D721Med (cell line): ENCODE results near the gene ORC2.
A peak's percentile ranks its signal among the peaks of the same experiment; 100 is the strongest.
"Not testable (repeated sequence)": the region's sequence is repeated elsewhere in the genome, so short reads cannot be mapped to it uniquely, and the experiment has no call there.

Source experiments
- DNase-seq: peaks from one replicate; pipeline ENCODE4 v3.0.0; 2011; ENCODE audit warnings: low spot score; ENCODE audit not compliant: insufficient read length
- FAIRE-seq: peaks from 2 replicates; lab custom pipeline; 2011; peaks lifted over from hg19 to GRCh38; lab: Jason Lieb, UNC
- CTCF ChIP-seq: IDR thresholded peaks from 2 replicates; pipeline ENCODE4 v1.5.1; 2012; ENCODE audit warnings: mild to moderate bottlenecking, control low read depth; ENCODE audit not compliant: insufficient read depth; ENCODE audit errors: missing control alignments

The ORC2 gene

DNA sequence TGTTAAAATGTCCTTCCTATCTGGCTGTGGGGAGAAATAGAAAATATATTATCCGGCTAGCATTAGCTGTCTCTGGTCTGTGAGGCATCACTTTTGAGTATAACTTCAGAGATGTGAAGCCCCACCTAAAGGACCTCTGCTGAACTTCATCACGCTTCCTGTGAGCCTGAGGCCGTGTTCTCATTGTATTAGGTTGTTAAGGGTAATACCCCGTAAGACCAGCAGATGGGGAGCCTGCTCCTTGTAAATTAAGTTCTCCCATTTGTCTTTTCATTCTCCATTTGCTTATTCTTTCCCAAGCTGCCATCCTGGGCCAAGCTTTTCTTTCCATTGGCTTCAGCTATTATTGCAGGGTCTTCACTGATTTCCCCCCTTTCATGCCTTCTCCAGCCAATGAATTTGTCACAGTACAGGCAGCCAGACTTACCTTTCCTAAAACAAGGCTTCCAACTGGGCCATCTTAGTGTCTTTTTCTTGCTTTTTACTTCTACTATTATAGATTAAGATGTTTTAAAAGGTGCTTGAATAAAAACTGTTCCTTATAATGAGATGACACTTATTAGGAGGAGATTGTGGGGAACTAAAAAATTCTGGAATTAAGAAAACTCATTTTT, 61.9 kb downstream of the ORC2 start:
- peak; percentile 75 for TF ChIP-seq CTCF
- FAIRE-seq = peak; percentile 29

DNA sequence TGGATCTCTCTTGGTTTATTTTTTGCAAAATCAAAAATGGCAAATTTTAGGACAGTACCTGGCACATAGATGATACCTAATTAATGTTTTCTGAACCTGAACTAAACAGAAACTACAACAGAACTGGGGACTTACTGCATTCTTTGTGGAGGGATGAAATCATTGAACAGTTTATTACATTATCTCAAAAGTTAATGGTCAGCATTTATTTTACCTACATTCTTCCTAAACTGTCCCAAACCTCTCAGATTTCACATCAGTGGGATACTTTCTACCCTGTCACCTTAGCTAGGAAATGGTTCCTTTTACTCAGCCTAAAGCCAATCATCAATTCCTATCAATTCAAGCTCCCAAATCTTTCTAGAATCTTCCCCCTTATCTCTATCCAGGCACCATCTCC, 64.0 kb downstream of the ORC2 start:
- TF ChIP-seq CTCF = no peak
- DNase-seq = no peak
- FAIRE-seq = no peak

More for the DNA sequence above, 61.9 kb downstream of the ORC2 start:
- peak; percentile 38 for DNase-seq

DNA sequence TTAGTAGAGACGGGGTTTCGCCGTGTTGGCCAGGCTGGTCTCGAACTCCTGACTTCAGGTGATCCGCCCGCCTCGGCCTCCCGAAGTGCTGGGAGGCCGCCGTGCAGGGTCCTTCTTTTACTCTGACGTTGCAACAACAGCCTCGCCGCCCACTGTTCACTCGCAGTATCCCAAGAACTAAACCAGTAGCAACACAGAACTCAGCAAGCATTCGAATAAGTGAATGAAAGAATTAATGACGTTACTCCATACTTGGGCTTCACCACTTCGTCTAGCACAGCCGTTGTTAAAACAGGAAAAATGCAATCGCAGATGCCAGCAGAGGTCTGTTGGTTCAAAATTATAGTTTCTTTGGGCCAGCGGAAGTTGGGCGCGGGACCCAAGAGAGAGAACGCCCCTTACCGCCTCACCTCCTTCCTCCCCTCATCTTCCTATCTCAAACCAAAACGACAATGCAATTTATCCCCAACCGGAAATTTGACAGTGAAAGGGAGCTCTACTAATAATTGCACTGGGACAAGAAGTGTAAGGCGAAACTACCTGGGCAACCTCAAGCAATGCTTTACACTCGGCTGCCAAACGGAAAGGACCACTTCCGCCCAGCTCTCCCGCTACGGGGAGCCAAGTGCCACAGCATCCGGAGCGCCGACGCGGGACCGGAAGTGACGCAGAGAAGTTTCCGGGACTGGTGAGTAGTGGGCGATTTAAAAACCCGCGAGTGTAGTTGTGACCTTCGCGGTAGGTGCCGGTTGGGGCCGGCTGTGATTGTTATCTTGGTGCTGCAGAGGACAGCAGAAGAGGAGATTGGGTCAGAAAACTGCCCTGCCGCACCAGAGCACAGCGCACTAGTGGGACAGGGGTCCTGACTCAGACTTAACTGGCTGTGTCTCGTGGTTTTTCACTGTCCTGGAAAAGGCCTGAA, 74.5 kb downstream of the ORC2 start, which contains the start of the genes NIF3L1 and PPIL3:
Gene NIF3L1, plus strand, starts transcription at position 668 of the 922 bp plus-strand sequence. CDS start 2,573 bp downstream, outside the sequence.
Gene PPIL3, minus strand, starts transcription at position 374 of the 922 bp plus-strand sequence. CDS start 1,462 bp downstream, outside the sequence.
- TF ChIP-seq CTCF = no peak
- no peak for FAIRE-seq

DNA sequence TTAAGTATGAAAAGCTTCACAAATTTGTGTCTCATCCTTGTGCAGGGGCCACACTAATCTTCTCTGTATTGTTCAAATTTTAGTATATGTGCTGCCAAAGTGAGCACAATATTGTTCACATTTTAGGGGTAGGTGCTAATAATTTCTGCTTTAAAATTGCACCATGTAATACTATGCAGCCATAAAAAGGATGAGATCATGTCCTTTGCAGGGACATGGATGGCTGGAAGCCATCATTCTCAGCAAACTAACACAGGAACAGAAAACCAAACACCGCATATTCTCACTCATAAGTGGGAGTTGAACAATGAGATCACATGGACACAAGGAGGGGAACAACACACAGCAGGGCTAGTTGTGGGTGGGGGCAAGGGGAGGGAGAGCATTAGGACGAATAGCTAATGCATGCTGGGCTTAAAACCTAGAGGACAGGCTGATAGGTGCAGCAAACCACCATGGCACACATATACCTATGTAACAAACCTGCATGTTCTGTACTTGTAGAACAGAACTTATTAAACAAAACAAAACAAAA, 81.7 kb downstream of the ORC2 start:
- DNase-seq, FAIRE-seq: not testable (repeated sequence)

More for the DNA sequence above, 74.5 kb downstream of the ORC2 start, which contains the start of the genes NIF3L1 and PPIL3:
- peak; percentile 27 for DNase-seq

GRCh38 chr2:200878289-200878880, 85.1 kb downstream of the ORC2 start:
- FAIRE-seq (no peak), DNase-seq (no peak)
- no peak for TF ChIP-seq CTCF

DNA sequence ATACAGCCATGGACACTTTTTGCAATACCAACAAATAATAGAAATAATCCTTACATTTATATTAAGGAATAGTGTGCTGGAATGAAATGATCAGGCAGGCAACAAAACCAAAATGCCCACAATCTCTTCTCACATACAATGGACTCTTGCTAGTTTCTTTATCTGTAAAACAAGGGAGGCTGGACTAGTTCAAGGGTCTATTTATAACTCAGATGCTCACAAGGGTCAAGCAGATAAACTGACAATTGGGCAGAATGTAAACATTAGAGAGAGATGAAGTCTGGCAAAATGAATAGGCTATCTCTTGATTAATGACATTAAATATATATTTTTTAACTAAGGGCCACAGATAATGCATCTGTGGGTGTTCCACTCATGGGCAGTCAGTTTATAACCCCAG, 86.0 kb downstream of the ORC2 start:
- DNase-seq (no peak), FAIRE-seq (no peak)
- no peak for TF ChIP-seq CTCF

DNA sequence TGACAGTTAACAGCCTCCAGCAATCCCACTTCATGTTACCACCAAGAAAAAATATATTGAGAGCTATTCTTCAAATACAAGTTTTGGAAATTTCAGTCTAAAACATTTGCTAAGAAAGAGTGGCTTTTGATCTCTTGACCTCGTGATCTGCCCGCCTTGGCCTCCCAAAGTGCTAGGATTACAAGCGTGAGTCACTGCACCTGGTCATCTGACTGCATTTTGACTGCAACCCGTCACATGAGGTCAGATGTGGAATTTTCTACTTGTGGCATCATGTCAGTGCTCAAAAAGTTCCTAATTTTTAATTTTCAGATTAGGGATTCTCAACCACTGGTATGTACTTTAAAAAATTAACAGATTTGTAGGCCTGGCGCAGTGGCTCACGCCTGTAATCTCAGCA, 89.9 kb downstream of the ORC2 start:
- no peak for DNase-seq
- no peak for TF ChIP-seq CTCF
- no peak for FAIRE-seq
